Progenitor cell of endocrine pancreas (in vitro differentiated cells): ENCODE results near the gene CLCN2. TPM values are rescaled to one million over a fixed set of nuclear protein-coding genes. Genes with fewer than 3 reads are reported as not detected.
A peak's percentile ranks its signal among the peaks of the same experiment; 100 is the strongest.
"Not testable (repeated sequence)": the region's sequence is repeated elsewhere in the genome, so short reads cannot be mapped to it uniquely, and the experiment has no call there.

Experiments
- DNase-seq: peaks from one replicate; pipeline ENCODE4 v3.0.0; 2021; ENCODE audit warnings: low spot score; ENCODE audit not compliant: unreplicated experiment
- H3K27ac Mint-ChIP-seq: 2 replicates; pipeline ENCODE4 v1.8.0; 2021; ENCODE audit warnings: mild to moderate bottlenecking, moderate library complexity, mixed read lengths
- H3K27me3 Mint-ChIP-seq: 2 replicates; pipeline ENCODE4 v1.8.0; 2021; ENCODE audit warnings: mixed read lengths
- H3K36me3 Mint-ChIP-seq: 2 replicates; pipeline ENCODE4 v1.8.0; 2022; ENCODE audit warnings: mixed read lengths; ENCODE audit not compliant: insufficient read depth
- H3K4me1 Mint-ChIP-seq: 2 replicates; pipeline ENCODE4 v1.8.0; 2021; ENCODE audit warnings: low read depth, mixed read lengths
- H3K4me3 Mint-ChIP-seq: 2 replicates; pipeline ENCODE4 v1.8.0; 2021; ENCODE audit warnings: low read depth, mild to moderate bottlenecking, moderate library complexity, mixed read lengths
- H3K9me3 Mint-ChIP-seq: 2 replicates; pipeline ENCODE4 v1.8.0; 2021; ENCODE audit warnings: low read depth, mixed read lengths
- total RNA-seq: library from RNA; stranded (reverse); gene quantifications from 2 replicates; pipeline ENCODE4 v1.2.1, GENCODE V29; 2021
- TF ChIP-seq, protein P1 (sequence below): fragments of 200-600 bp; sonication (generic); IDR thresholded peaks from one replicate; pipeline ENCODE4 v1.5.0; 2021; ENCODE audit warnings: antibody characterized with exemption, mild to moderate bottlenecking; ENCODE audit not compliant: unreplicated experiment

CLCN2 gene
- total RNA-seq, 1 donor from 2014 or later, result 21.9 TPM

DNA sequence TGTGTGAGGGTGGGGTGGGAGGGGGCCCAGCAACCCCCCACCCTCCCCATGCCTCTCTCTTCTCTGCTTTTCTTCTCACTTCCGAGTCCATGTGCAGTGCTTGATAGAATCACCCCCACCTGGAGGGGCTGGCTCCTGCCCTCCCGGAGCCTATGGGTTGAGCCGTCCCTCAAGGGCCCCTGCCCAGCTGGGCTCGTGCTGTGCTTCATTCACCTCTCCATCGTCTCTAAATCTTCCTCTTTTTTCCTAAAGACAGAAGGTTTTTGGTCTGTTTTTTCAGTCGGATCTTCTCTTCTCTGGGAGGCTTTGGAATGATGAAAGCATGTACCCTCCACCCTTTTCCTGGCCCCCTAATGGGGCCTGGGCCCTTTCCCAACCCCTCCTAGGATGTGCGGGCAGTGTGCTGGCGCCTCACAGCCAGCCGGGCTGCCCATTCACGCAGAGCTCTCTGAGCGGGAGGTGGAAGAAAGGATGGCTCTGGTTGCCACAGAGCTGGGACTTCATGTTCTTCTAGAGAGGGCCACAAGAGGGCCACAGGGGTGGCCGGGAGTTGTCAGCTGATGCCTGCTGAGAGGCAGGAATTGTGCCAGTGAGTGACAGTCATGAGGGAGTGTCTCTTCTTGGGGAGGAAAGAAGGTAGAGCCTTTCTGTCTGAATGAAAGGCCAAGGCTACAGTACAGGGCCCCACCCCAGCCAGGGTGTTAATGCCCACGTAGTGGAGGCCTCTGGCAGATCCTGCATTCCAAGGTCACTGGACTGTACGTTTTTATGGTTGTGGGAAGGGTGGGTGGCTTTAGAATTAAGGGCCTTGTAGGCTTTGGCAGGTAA lies 15.9 kb downstream of the CLCN2 start:
- Mint-ChIP-seq H3K36me3 (peaks cover 12% of the 10 kb centered on the region), H3K4me3 (no peak overlapping the region), H3K9me3 (no peaks in the 10 kb centered on the region), H3K27me3 (peaks cover 10% of the 10 kb centered on the region), H3K27ac (no peak overlapping the region), H3K4me1 (peaks cover 15% of the 10 kb centered on the region)
- TF ChIP-seq, protein P1, sequence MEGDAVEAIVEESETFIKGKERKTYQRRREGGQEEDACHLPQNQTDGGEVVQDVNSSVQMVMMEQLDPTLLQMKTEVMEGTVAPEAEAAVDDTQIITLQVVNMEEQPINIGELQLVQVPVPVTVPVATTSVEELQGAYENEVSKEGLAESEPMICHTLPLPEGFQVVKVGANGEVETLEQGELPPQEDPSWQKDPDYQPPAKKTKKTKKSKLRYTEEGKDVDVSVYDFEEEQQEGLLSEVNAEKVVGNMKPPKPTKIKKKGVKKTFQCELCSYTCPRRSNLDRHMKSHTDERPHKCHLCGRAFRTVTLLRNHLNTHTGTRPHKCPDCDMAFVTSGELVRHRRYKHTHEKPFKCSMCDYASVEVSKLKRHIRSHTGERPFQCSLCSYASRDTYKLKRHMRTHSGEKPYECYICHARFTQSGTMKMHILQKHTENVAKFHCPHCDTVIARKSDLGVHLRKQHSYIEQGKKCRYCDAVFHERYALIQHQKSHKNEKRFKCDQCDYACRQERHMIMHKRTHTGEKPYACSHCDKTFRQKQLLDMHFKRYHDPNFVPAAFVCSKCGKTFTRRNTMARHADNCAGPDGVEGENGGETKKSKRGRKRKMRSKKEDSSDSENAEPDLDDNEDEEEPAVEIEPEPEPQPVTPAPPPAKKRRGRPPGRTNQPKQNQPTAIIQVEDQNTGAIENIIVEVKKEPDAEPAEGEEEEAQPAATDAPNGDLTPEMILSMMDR, result peak; percentile 58
- DNase-seq, result no peak

GRCh38 chr3:184344579-184345316 lies 16.7 kb downstream of the CLCN2 start:
- TF ChIP-seq, protein P1, result no peak
- no peak for DNase-seq
- Mint-ChIP-seq H3K36me3 (peaks cover 12% of the 10 kb centered on the region), H3K4me1 (peaks cover 11% of the 10 kb centered on the region), H3K27me3 (peaks cover 10% of the 10 kb centered on the region), H3K27ac (no peak overlapping the region), H3K9me3 (no peaks in the 10 kb centered on the region), H3K4me3 (no peak overlapping the region)

- H3K27me3 Mint-ChIP-seq, result peaks cover 11% of the 10 kb centered on the region
- H3K4me3 Mint-ChIP-seq, result no peak overlapping the region
- no peaks in the 10 kb centered on the region for H3K9me3 Mint-ChIP-seq
- no peak overlapping the region for H3K27ac Mint-ChIP-seq
- peaks cover 7% of the 10 kb centered on the region for H3K4me1 Mint-ChIP-seq
- TF ChIP-seq, protein P1, result no peak
- H3K36me3 Mint-ChIP-seq, result peaks cover 12% of the 10 kb centered on the region
- no peak for DNase-seq
Measured at GRCh38 chr3:184343200-184343876, 18.1 kb downstream of the CLCN2 start.

GRCh38 chr3:184341925-184342324 lies 19.5 kb downstream of the CLCN2 start:
- Mint-ChIP-seq H3K9me3 (no peaks in the 10 kb centered on the region), H3K4me1 (peaks cover 13% of the 10 kb centered on the region), H3K36me3 (peaks cover 14% of the 10 kb centered on the region), H3K27me3 (peaks cover 15% of the 10 kb centered on the region), H3K4me3 (no peak overlapping the region), H3K27ac (no peak overlapping the region)
- TF ChIP-seq, protein P1, result no peak
- DNase-seq, result no peak

GRCh38 chr3:184339451-184340135 lies 21.8 kb downstream of the CLCN2 start:
- H3K27me3 Mint-ChIP-seq, result peaks cover 15% of the 10 kb centered on the region
- DNase-seq, H3K36me3 Mint-ChIP-seq, H3K4me3 Mint-ChIP-seq, H3K9me3 Mint-ChIP-seq, H3K27ac Mint-ChIP-seq: not testable (repeated sequence)
- peaks cover 15% of the 10 kb centered on the region for H3K4me1 Mint-ChIP-seq
